Liver (tissue), 9 donors: Measurements from ENCODE around the gene RGP1. TPM values are rescaled to one million over a fixed set of nuclear protein-coding genes. Genes with fewer than 3 reads are reported as not detected.

Source experiments
- DNase-seq: peaks from one replicate; pipeline ENCODE4 v3.0.0-alpha.2; 2017; ENCODE audit warnings: low spot score
- H3K27ac ChIP-seq, 2 donors: one replicate each; pipeline ENCODE4 v1.7.0; 2013; ENCODE audit warnings: inconsistent platforms in 2 of 2, low read length in 2 of 2, control low read depth in 1 of 2, low read depth in 1 of 2, mild to moderate bottlenecking in 1 of 2
- H3K27me3 ChIP-seq, 4 donors: one replicate each; pipeline versions ENCODE4 v1.6.1 to v1.7.0; 2013; ENCODE audit warnings: low read length in 3 of 4, inconsistent platforms in 1 of 4, mild to moderate bottlenecking in 1 of 4, moderate library complexity in 1 of 4; ENCODE audit not compliant: control insufficient read depth in 4 of 4, insufficient read depth in 4 of 4
- H3K36me3 ChIP-seq, 4 donors: one replicate each; pipeline versions ENCODE4 v1.6.1 to v1.7.0; 2013; ENCODE audit warnings: low read length in 3 of 4, mild to moderate bottlenecking in 3 of 4, low read depth in 1 of 4, moderate library complexity in 1 of 4; ENCODE audit not compliant: control insufficient read depth in 4 of 4, insufficient read depth in 3 of 4
- H3K4me1 ChIP-seq, 4 donors: one replicate each; pipeline versions ENCODE4 v1.6.1 to v1.7.0; 2013; ENCODE audit warnings: low read length in 3 of 4, mild to moderate bottlenecking in 3 of 4, moderate library complexity in 1 of 4; ENCODE audit not compliant: control insufficient read depth in 4 of 4, insufficient read depth in 4 of 4
- H3K4me3 ChIP-seq, 3 donors: one replicate each; pipeline versions ENCODE4 v1.6.1 to v1.7.0; 2013; ENCODE audit warnings: low read length in 3 of 3, control low read depth in 1 of 3, low read depth in 1 of 3, mild to moderate bottlenecking in 1 of 3
- H3K9ac ChIP-seq, 2 donors: one replicate each; pipeline ENCODE4 v1.7.0; 2013; ENCODE audit warnings: low read length in 2 of 2, mild to moderate bottlenecking in 2 of 2, moderate library complexity in 2 of 2, control low read depth in 1 of 2, low read depth in 1 of 2
- H3K9me3 ChIP-seq, 4 donors: one replicate each; pipeline versions ENCODE4 v1.6.1 to v1.7.0; 2013; ENCODE audit warnings: low read length in 3 of 4; ENCODE audit not compliant: control insufficient read depth in 4 of 4
- ATF3 ChIP-seq: IDR thresholded peaks from 2 replicates; pipeline ENCODE4 v1.6.1; 2016; ENCODE audit warnings: antibody characterized with exemption
- EGR1 ChIP-seq, 2 donors: IDR thresholded peaks; 2 replicates each; pipeline ENCODE4 v1.6.1; 2016 to 2018; ENCODE audit warnings: antibody characterized with exemption in 2 of 2, low read depth in 2 of 2
- FOXA1 ChIP-seq: IDR thresholded peaks from 2 replicates; pipeline ENCODE4 v1.6.1; 2016; ENCODE audit warnings: antibody characterized with exemption
- HNF4A ChIP-seq, 2 donors: conservative IDR thresholded peaks; 2 replicates each; pipeline ENCODE4 v1.6.1; 2016; ENCODE audit warnings: antibody characterized with exemption in 2 of 2, mild to moderate bottlenecking in 2 of 2
- HNF4G ChIP-seq: IDR thresholded peaks from 2 replicates; pipeline ENCODE4 v1.6.1; 2016; ENCODE audit warnings: antibody characterized with exemption
- JUND ChIP-seq, 2 donors: IDR thresholded peaks; 2 replicates each; pipeline ENCODE4 v1.6.1; 2016; ENCODE audit warnings: antibody characterized with exemption in 2 of 2
- REST ChIP-seq: IDR thresholded peaks from 2 replicates; pipeline ENCODE4 v1.6.1; 2016; ENCODE audit warnings: antibody characterized with exemption, mild to moderate bottlenecking
- RXRA ChIP-seq, 2 donors: IDR thresholded peaks; 2 replicates each; pipeline ENCODE4 v1.6.1; 2017 to 2018; ENCODE audit warnings: antibody characterized with exemption in 2 of 2, mild to moderate bottlenecking in 1 of 2
- SP1 ChIP-seq: IDR thresholded peaks from 2 replicates; pipeline ENCODE4 v1.6.1; 2018; ENCODE audit warnings: antibody characterized with exemption, mild to moderate bottlenecking
- WGBS: extraction: QIAGEN DNeasy Blood & Tissue Kit; methylation state at CpG from one replicate; pipeline ENCODE4 v1.1.7; 2013; 5-methylcytosine and 5-hydroxymethylcytosine counted together
- polyA plus RNA-seq, 2 donors: library from polyadenylated mRNA; stranded (reverse) in 1 of 2; unstranded in 1 of 2; fragments of 200-250 nt in 1 of 2; fragments of >200 nt in 1 of 2; fragmentation: Nextera tagmentation in 1 of 2; extraction: Ambion mirVana in 1 of 2; gene quantifications; one replicate each; pipeline versions ENCODE4 v1.2.1 to v1.2.3, GENCODE V29; 2013 to 2015
- total RNA-seq, 2 donors: library from RNA; depleted of rRNA; stranded (reverse); fragments of >200 nt; gene quantifications; one replicate each; pipeline ENCODE4 v1.2.3, GENCODE V29; 2014
- TF ChIP-seq, protein P1 (sequence below): fragments of 150-350 bp; IDR thresholded peaks from 2 replicates; pipeline ENCODE4 v1.5.1; 2017; ENCODE audit warnings: improper control_type of control experiment, low read depth, low read length; ENCODE audit not compliant: missing input control
- donor health status: healthy.
- donor health status: healthy.
- donor health status: healthy.
- donor health status: healthy.
- donor health status: healthy.

RGP1 gene
- total and polyA plus RNA-seq, 4 donors = 2.6 to 10.7 (median 5.9) TPM

DNA sequence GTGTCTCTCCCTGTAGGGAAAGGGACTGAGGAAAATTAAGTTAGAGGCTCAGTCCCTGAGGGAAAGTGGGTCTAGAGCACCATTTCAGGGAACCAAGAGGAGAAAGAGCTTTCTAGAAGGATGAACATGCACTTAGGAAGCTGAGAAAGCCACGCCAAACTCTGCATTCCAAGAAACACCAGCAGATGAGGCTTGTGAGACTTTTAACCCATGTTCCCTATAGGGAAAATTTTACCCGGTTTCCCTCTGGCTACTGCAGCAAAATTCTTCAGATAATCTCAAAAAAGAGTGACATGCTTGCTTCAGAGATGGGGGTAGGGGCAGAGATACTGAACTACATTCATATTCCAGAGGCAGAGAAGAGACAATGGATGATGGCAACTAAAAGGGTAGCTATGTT is 25.7 kb upstream of the RGP1 start:
- no peaks in the 10 kb centered on the region for H3K9me3 ChIP-seq
- no peak overlapping the region for H3K27ac ChIP-seq
- no peak for DNase-seq
- TF ChIP-seq HNF4A (conservative IDR thresholded peaks at IDR 0.05) = no peak
- no peak for TF ChIP-seq SP1
- no peak overlapping the region for H3K9ac ChIP-seq
- H3K27me3 ChIP-seq = no peaks in the 10 kb centered on the region
- H3K4me3 ChIP-seq = no peak overlapping the region
- H3K4me1 ChIP-seq = peaks cover 8 to 21% (median 17%) of the 10 kb centered on the region in 4 donors
- 93% methylated on average over 2 of the region's 2 CpGs for WGBS
- peaks cover 34 to 71% (median 68%) of the 10 kb centered on the region in 4 donors for H3K36me3 ChIP-seq

GRCh38 chr9:35723908-35724307 is 25.2 kb upstream of the RGP1 start:
- 95% methylated on average over 8 of the region's 8 CpGs for WGBS

DNA sequence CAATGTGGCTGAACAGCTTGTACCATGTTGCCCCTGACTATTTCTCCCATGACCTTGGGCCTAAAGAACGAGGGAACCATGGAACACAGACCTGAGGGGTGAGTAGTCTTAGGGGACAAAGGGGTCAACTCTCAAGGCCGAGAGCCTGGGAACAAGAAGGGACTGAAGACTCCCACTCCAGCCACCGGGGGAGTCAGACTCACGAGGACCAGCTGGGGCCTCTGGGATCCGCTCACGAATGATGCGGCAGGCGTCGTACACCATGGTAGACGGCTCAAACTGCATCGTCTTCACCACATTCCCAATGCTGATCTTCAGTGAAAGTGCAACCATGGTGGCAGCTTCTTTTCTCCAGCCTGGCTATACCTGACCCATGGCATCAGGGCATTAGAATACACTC is 23.7 kb upstream of the RGP1 start:
- Histone ChIP-seq H3K9ac (no peak overlapping the region), H3K27ac (no peak overlapping the region), H3K27me3 (no peaks in the 10 kb centered on the region), H3K9me3 (no peaks in the 10 kb centered on the region), H3K36me3 (peaks cover 19 to 51% (median 49%) of the 10 kb centered on the region in 4 donors), H3K4me3 (no peak overlapping the region), H3K4me1 (peaks cover 19 to 40% (median 36%) of the 10 kb centered on the region in 4 donors)
- TF ChIP-seq FOXA1 = no peak
- TF ChIP-seq, protein P1, sequence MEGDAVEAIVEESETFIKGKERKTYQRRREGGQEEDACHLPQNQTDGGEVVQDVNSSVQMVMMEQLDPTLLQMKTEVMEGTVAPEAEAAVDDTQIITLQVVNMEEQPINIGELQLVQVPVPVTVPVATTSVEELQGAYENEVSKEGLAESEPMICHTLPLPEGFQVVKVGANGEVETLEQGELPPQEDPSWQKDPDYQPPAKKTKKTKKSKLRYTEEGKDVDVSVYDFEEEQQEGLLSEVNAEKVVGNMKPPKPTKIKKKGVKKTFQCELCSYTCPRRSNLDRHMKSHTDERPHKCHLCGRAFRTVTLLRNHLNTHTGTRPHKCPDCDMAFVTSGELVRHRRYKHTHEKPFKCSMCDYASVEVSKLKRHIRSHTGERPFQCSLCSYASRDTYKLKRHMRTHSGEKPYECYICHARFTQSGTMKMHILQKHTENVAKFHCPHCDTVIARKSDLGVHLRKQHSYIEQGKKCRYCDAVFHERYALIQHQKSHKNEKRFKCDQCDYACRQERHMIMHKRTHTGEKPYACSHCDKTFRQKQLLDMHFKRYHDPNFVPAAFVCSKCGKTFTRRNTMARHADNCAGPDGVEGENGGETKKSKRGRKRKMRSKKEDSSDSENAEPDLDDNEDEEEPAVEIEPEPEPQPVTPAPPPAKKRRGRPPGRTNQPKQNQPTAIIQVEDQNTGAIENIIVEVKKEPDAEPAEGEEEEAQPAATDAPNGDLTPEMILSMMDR = no peak
- TF ChIP-seq JUND (IDR thresholded peaks at IDR 0.05) = no peak
- TF ChIP-seq REST = no peak
- DNase-seq = no peak
- whole genome bisulfite sequencing = 97% methylated on average over 11 of the region's 11 CpGs

More at GRCh38 chr9:35723908-35724307, 25.2 kb upstream of the RGP1 start:
- Histone ChIP-seq H3K4me1 (peaks cover 9 to 26% (median 21%) of the 10 kb centered on the region in 4 donors), H3K27ac (no peak overlapping the region), H3K27me3 (no peaks in the 10 kb centered on the region), H3K9ac (no peak overlapping the region), H3K4me3 (no peak overlapping the region), H3K9me3 (no peaks in the 10 kb centered on the region), H3K36me3 (peaks cover 29 to 66% (median 63%) of the 10 kb centered on the region in 4 donors)
- no peak for TF ChIP-seq RXRA (IDR thresholded peaks at IDR 0.05)
- TF ChIP-seq HNF4G = no peak
- TF ChIP-seq ATF3 = no peak
- TF ChIP-seq EGR1 (IDR thresholded peaks at IDR 0.05; ENCODE audit: low read depth in 2 of 2) = no peak
- no peak for TF ChIP-seq JUND (IDR thresholded peaks at IDR 0.05)
- DNase-seq = no peak
